ENCODE results near the gene KCNH8. TPM values are rescaled to one million over a fixed set of nuclear protein-coding genes. Genes with fewer than 3 reads are reported as not detected.
A peak's percentile ranks its signal among the peaks of the same experiment; 100 is the strongest.

Gene KCNH8
- total RNA-seq, 6 experiments from 2014 or later = not detected

GRCh38 chr3:19250959-19251610 lies 102.8 kb downstream of the KCNH8 start:
- Histone ChIP-seq H3K27me3 (no peaks in the 10 kb centered on the region), H3K4me1 (no peaks in the 10 kb centered on the region), H3K4me3 (no peak overlapping the region), H3K9me3 (no peaks in the 10 kb centered on the region), H3K27ac (no peak overlapping the region), H3K36me3 (no peaks in the 10 kb centered on the region)
- DNase-seq (no peak), ATAC-seq (peak in 1 of 4 donors; percentile 34)
- TF ChIP-seq POLR2A (IDR thresholded peaks at IDR 0.05) = no peak
- peak in 1 of 4 donors; percentile 19 for TF ChIP-seq CTCF (IDR thresholded peaks at IDR 0.05)
- 56% methylated on average over 6 of the region's 6 CpGs for WGBS (ENCODE audit: insufficient coverage, low coverage, low lambda C conversion rate, missing lambda C conversion rate)
- intact Hi-C loops (cut with DNase I) = no loop called here

GRCh38 chr3:19254189-19254588 lies 105.9 kb downstream of the KCNH8 start:
- ATAC-seq (no peak), DNase-seq (no peak)
- Histone ChIP-seq H3K4me3 (no peak overlapping the region), H3K9me3 (no peaks in the 10 kb centered on the region), H3K36me3 (no peaks in the 10 kb centered on the region), H3K27me3 (no peaks in the 10 kb centered on the region), H3K27ac (no peak overlapping the region), H3K4me1 (no peaks in the 10 kb centered on the region)
- WGBS (ENCODE audit: insufficient coverage, low coverage, low lambda C conversion rate, missing lambda C conversion rate) = 20% methylated on average over 2 of the region's 2 CpGs
- TF ChIP-seq POLR2A (IDR thresholded peaks at IDR 0.05) (no peak), CTCF (IDR thresholded peaks at IDR 0.05) (no peak)
- intact Hi-C loops (cut with DNase I) = no loop called here

- no peak for ATAC-seq
- Histone ChIP-seq H3K36me3 (no peaks in the 10 kb centered on the region), H3K4me3 (no peak overlapping the region), H3K9me3 (no peaks in the 10 kb centered on the region), H3K4me1 (no peaks in the 10 kb centered on the region), H3K27ac (no peak overlapping the region), H3K27me3 (no peaks in the 10 kb centered on the region)
- no peak for DNase-seq
- intact Hi-C loops (cut with DNase I) = no loop called here
- 60% methylated on average over 5 of the region's 5 CpGs for WGBS (ENCODE audit: insufficient coverage, low coverage, low lambda C conversion rate, missing lambda C conversion rate)
- TF ChIP-seq CTCF (IDR thresholded peaks at IDR 0.05) (no peak), POLR2A (IDR thresholded peaks at IDR 0.05) (no peak)
Observed at GRCh38 chr3:19254784-19255338, 106.6 kb downstream of the KCNH8 start.

GRCh38 chr3:19256313-19256712 lies 108.0 kb downstream of the KCNH8 start:
- 47% methylated on average over 5 of the region's 5 CpGs for WGBS (ENCODE audit: insufficient coverage, low coverage, low lambda C conversion rate, missing lambda C conversion rate)
- intact Hi-C loops (cut with DNase I) = no loop called here
- H3K27ac ChIP-seq = no peak overlapping the region
- H3K27me3 ChIP-seq = no peaks in the 10 kb centered on the region
- no peaks in the 10 kb centered on the region for H3K4me1 ChIP-seq
- TF ChIP-seq CTCF (IDR thresholded peaks at IDR 0.05) = peak in 1 of 4 donors; percentile 6
- TF ChIP-seq POLR2A (IDR thresholded peaks at IDR 0.05) = no peak
- H3K4me3 ChIP-seq = no peak overlapping the region
- no peaks in the 10 kb centered on the region for H3K9me3 ChIP-seq
- ATAC-seq = no peak
- DNase-seq = no peak
- no peaks in the 10 kb centered on the region for H3K36me3 ChIP-seq

Data from right lobe of liver (tissue), 6 donors.